Sciatic nerve (tissue), 2 donors: ENCODE results near the gene BSND. TPM values are rescaled to one million over a fixed set of nuclear protein-coding genes. Genes with fewer than 3 reads are reported as not detected.
A peak's percentile ranks its signal among the peaks of the same experiment; 100 is the strongest.

Experiments used
- ATAC-seq: fragments of 200-7000 bp; cut with Tn5 transposase; one replicate; pipeline ENCODE4 v1.9.1; 2020; ENCODE audit warnings: mild to moderate bottlenecking, moderate library complexity
- DNase-seq: peaks from one replicate; pipeline ENCODE4 v3.0.0-alpha.2; 2020; ENCODE audit warnings: low spot score
- intact Hi-C: fragments of 100-400 bp; cut with DNase I; formaldehyde crosslinking; loops from one replicate; pipeline ENCODE4 v1.14.2; 2022
- total RNA-seq: library from RNA; stranded (reverse); fragmentation: NEBNext Ultra II Directional; extraction: Animal tissue kit (Norgen Biotek cat#: 25700); gene quantifications from one replicate; pipeline ENCODE4 v1.2.1, GENCODE V29; 2021
- donor health status: DM: no; HTN: no; CAD: no.
- donor health status: DM: no; HTN: no; CAD: no.

BSND gene
- total RNA-seq, 1 donor from 2014 or later = not detected

DNA sequence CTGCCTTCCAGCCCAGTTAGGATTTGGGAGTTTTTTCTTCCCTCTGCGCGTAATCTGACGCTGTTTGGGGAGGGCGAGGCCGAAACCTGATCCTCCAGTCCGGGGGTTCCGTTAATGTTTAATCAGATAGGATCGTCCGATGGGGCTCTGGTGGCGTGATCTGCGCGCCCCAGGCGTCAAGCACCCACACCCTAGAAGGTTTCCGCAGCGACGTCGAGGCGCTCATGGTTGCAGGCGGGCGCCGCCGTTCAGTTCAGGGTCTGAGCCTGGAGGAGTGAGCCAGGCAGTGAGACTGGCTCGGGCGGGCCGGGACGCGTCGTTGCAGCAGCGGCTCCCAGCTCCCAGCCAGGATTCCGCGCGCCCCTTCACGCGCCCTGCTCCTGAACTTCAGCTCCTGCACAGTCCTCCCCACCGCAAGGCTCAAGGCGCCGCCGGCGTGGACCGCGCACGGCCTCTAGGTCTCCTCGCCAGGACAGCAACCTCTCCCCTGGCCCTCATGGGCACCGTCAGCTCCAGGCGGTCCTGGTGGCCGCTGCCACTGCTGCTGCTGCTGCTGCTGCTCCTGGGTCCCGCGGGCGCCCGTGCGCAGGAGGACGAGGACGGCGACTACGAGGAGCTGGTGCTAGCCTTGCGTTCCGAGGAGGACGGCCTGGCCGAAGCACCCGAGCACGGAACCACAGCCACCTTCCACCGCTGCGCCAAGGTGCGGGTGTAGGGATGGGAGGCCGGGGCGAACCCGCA, 40.8 kb downstream of the BSND start, which contains the start of gene PCSK9:
TSS of gene PCSK9 (plus strand) at position 207 of the 741 bp plus-strand sequence. CDS start at position 497, 290 bp downstream.
- ATAC-seq (peak; percentile 72), DNase-seq (no peak)
- intact Hi-C loops = no loop called here

DNA sequence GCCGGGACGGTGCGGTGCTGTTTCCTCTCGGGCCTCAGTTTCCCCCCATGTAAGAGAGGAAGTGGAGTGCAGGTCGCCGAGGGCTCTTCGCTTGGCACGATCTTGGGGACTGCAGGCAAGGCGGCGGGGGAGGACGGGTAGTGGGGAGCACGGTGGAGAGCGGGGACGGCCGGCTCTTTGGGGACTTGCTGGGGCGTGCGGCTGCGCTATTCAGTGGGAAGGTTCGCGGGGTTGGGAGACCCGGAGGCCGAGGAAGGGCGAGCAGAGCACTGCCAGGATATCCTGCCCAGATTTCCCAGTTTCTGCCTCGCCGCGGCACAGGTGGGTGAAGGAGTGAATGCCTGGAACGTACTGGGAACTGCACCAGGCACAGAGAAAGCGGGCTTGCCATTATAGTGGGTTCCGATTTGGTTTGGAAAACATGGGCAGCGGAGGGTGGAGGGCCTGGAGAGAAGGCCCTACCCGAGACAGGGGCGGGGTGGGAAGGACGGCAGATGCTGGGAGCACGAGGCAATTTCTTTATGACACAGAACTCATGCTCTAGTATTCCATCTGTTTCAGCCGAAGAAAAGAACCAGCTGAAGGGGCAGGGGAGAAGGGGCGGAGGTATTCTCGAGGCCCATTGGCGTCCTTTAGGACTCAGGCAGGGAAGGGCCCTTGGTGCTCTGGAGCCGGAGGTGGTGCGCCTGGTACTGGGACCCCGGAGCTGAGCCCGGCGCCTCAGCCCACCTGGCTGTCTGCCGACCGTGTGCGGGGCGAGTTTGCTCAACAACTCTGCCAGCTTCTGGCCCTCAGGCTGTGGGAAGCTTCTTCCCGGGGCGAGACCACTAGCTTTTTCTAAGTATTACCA, 41.6 kb downstream of the BSND start:
- intact Hi-C loops = no loop called here
- DNase-seq (no peak), ATAC-seq (peak; percentile 28)

DNA sequence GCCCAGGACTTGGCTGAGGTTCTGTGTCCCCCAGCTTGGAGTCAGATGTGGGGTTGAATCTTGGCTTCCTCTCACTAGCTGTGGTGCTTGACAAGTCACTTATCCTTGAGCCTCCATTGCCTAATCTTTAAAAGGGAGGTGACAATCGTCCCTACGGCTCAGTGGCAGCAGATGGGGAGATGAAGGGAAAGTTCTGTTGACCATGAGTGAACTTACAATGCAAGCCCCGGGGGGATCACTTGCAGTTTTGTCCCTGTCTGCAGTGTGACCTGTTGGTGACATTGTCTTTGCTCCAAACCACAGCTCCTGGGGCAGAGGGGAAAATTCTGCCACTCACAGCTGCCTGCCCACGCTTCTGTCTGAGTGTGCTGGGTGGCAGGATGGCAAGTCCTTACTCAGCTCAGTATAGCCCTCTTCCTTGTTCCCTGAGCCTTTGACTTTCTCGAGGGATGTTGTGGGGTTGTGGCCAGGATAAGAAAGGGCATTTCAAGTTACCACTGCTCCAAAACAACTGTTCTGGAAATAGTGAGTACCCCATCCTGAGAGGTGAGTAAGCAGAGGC, 42.3 kb downstream of the BSND start:
- intact Hi-C loops = no loop called here
- ATAC-seq (no peak), DNase-seq (no peak)

DNA sequence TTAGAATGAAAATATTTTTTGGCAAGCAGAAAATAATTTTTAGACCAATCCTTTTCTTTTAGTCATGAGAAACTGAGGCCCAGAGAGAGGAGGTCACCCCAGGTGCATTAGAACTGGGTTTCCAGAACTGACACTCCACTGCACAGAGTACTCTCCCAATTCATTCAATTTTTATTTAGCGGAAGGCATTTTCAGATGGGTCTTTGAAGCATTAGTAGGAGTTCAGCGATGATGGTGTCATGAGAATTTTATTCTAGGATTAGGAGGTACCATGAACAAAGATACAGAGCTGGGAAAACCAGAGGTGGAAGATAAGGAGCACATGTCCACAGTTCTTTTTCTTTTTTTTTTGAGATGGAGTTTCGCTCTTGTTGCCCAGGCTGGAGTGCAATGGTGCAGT, 42.9 kb downstream of the BSND start:
- no peak for DNase-seq
- intact Hi-C loops = no loop called here
- no peak for ATAC-seq

DNA sequence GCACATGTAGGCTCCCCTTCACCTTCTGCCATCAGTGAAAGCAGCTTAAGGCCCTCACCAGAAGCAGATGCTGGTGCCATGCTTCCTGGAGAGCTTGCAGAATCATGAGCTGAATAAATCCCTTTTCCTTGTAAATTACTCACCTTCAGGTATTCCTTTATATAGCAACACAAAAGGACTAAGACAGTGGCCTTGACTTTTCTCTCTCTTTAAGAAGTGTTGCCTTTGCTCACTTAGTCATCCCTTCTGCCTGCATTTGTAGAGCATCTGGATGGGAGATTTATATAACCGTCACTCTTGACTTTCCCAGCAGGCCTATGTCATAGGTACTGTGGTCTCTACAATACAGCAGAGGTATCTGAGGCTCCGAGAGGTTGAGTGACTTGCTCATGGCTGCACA, 44.3 kb downstream of the BSND start:
- DNase-seq (no peak), ATAC-seq (no peak)
- intact Hi-C loops = no loop called here

DNA sequence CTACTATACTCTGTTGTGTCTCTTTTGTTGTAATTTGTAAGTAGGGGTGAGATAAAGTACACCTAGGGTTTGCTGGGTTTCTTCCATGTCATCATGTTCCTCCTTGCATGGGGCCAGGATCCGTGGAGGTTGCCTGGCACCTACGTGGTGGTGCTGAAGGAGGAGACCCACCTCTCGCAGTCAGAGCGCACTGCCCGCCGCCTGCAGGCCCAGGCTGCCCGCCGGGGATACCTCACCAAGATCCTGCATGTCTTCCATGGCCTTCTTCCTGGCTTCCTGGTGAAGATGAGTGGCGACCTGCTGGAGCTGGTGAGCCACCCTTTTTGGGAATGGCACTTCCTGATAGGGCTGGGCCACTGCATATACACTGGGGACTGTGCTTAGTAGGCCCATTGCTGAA, 45.0 kb downstream of the BSND start:
- intact Hi-C loops = no loop called here
- DNase-seq (no peak), ATAC-seq (no peak)

DNA sequence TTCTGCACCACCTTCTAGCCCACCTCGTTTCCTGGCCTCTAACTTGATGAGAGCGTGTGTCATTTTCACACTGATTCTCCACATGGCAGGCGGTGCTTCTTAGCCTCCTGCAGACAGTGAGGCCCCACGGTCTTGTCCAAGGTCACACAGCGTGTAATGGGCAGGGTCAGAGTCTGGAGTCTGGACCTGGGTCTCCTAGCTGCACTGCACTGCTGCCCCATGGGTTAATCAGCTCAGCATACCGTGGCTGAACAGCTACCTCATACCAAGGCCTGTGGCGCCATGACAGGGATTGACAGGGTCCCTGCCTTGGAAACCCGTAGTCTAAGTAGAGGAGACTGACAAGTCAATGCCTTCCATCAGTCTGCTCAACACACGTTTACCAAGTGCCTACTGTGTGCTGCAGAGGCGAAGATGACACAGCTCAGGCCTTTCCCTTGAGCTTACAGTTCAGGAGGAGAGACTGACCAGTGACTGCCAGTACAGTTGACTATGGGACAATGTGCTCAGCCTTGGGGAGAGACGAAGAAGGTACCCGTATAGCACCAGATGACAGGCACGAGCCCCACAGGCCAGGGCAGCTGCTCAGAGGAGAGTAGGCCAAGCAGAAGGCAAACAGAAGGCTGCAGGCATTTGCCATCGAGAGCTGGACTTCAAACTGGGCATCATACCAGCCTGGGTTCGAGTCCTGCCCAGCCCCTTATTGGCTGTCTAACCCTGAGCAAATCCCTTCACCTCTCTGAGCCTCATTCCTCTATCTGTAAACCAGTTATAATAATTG, 46.1 kb downstream of the BSND start:
- no peak for DNase-seq
- ATAC-seq = no peak
- intact Hi-C loops = no loop called here

DNA sequence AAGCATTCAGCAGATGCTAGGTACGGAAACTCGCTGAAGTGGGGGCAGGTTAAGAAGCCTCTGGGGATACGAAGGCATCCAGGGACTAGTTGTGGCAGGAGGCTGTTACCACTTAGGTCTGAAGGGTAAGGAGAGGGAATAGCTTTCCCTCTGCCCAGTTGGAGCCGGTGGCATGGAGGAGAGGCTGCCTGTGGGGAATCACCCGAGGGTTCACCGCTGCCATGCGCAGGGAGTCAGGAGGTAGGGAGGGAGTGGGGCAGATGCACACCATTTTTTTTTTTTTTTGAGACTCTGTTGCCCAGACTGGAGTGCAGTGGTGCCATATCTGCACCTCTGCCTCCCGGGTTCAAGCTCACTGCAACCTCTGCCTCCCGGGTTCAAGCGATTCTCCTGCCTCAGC, 46.7 kb downstream of the BSND start:
- no peak for ATAC-seq
- DNase-seq = no peak

DNA sequence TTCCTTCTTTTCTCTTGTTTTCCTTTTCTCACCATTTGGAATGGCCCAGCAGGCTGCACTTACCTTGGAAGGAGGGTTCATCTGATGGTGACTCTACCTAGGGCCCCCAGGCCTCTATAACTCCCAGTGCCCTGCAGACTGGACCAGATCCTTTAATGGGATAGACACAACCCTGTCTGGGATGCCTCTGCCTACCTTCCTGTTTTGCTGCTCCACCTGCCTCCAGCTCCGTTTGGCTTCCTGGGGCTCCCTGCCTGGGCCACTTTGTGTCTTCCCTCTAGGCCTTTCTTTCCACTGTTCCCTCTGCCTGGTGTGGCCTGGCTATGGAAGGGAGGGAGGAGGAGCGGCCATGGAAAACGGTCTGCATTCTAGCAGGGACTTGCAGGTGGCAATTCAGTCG, 48.1 kb downstream of the BSND start:
- DNase-seq (no peak), ATAC-seq (no peak)
- intact Hi-C loops = no loop called here

More for the DNA sequence above, 46.7 kb downstream of the BSND start:
- intact Hi-C loops = no loop called here

DNA sequence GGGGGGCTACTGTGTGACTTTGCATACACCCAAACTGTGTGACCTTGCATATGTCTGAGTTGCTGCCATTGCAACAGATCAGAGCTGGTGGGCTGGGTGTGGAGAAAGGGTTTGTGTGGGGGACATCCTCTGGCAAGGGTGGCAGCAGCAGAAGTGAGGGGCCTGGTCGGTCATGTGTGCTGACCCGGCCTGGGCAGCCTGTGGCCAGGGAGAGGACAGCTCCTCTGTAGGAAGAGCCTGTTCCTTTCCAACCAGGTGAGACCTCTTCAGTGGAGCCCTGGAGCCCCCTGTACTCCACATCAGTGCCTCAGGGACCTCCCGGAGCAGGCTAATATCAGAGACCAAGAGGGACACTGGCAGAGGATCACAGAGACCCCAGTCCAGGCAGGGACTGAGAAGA, 48.9 kb downstream of the BSND start:
- intact Hi-C loops = no loop called here
- ATAC-seq = no peak
- DNase-seq = no peak

DNA sequence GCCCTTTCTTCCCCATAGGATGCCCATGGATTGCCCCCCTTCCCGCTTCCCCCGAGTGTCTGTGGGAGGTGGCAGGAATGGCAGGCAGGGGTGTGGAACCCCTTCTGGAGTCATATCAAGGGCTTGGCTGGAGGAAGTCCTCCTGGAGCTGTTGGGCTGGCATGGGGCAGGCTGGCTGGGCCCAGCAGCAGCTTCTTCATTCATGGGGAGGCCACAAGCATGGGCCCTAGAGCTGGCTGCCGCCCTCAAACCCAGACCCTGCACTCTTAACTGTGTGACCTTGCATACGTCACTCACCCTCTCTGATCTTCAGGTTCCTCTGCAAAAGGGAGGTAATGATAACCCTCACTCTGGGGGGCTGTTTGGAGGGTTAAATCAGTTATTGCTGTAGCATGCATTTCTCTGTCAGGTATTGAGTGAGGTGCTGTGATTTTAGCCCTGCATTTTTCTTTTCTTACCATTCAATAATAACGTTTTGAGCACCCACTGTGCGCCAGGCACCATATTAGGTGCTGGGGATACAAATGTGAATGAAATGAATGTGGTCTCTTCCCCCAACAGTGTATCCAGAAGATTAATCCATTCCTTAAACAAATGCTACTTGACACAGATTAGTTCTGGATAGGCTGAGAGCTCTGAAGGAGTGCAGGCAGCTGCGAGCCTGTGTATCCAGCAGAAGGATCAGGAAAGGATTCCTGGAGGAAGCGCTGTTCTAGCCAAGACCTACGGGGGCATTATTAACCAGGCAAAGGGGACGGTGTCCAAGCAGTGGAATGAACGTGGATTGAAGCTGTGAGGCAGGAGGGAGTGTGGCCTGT, 49.9 kb downstream of the BSND start:
- intact Hi-C loops = no loop called here
- DNase-seq (no peak), ATAC-seq (no peak)

DNA sequence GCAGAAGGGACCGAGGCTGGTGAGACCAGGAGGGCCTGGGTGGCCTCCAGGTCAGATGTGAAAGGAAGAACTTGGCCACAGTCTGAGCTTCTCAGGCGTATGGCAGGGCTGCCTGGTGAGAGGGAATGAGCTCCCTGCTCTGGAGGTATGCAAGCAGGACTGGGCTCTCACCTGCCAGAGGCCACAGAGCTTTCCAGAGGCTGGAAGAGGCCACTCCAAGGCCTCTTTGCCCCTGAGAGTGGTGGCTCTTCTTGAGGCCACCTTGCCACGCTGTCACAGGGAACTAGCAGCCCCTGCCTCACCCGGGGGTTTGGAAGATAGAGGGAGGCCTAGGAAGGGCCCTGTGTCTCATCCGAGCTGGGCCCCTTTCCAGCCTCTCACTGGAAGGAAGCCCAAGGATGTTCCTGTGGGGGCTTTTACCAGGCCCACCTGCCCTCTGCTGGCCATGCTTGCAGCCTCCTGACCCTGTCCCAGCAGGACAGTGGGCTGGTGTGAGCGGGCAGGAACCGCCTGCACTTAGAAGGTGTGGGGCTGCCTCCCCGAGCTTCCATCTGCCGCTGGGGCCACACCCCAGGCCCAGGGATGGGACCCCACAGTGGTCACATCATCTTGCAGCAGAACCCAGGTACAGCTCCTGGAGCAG, 50.7 kb downstream of the BSND start:
- intact Hi-C loops = no loop called here
- DNase-seq (peak; percentile 42), ATAC-seq (no peak)

DNA sequence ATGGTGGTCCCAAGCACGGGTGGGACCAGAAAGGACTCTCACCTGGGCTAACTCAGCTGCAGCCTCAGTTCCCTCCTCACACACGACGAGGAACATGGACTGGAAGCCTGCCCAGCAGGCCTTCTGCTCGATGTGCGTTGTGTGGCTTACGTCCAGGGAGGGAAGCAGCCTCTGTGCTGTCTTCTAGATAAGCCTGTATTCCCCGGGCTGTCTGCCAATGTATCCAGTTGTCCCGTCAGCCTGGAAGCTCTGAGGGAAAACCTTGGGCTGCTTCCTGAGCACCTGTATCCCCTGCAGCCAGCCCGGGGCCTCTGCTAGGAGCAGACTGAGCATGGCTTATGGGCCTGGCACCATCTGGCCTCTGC, 51.2 kb downstream of the BSND start:
- DNase-seq (peak; percentile 53), ATAC-seq (peak; percentile 12)
- intact Hi-C loops = no loop called here

DNA sequence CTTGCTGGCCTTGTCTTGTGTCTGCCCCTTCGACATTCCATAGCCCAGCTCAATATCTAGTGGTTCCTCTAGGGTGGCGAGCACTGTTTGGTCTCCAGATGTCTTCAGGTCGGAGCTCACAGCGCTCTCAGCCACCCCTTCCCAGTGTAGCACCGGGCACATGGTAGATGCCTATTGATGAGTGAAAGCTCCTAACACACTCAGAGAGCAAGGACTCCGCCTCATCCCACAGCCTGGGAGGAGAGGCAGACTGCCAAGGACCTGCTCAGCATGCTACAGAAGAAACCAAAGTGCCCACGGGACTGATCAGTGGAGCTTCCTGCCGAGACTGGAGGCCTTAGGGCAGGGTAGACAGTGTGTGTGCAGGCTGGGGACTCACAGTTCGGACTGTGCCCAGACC, 51.5 kb downstream of the BSND start:
- intact Hi-C loops = no loop called here
- ATAC-seq (peak; percentile 58), DNase-seq (peak; percentile 61)

DNA sequence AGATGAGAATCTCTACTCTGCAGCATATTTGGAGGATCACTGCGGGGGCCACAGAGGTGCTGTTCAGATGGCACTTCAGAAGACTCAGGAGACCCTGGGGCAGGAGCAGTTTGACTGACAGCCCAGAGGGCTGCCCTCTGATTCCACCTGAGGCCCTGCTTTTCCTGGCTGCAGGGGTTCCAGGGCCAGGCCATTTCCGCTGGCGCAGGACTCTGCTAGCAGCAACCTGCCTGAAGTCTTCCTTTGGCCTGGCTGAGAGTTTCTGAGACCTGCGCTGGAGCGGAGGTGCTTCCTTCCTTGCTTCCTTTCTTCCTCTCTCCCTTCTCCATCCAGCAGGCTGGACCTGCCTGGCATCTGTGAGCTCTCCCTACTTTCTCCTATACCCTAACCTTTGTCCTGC, 52.4 kb downstream of the BSND start:
- intact Hi-C loops = no loop called here
- peak; percentile 40 for DNase-seq

DNA sequence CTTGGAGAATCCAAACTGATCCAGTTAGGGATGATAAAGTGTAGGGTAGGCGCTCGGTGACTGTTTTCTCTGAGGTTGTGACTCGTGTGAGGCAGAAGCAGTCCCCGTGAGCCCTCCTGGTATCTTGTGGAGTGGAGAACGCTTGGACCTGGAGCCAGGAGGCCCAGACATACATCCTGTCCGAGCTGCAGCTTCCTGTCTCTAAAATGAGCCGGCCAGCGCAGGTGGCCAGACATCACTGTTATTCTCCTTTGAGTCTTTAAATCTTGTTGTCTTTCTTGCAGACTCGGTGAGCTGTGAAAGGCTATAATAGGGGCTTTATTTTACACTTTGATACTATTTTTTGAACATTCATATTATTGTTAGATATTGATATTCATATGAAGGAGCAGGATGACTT, 52.9 kb downstream of the BSND start:
- intact Hi-C loops = no loop called here
- ATAC-seq = no peak
- DNase-seq = peak; percentile 33

More for the DNA sequence above, 52.4 kb downstream of the BSND start:
- no peak for ATAC-seq

DNA sequence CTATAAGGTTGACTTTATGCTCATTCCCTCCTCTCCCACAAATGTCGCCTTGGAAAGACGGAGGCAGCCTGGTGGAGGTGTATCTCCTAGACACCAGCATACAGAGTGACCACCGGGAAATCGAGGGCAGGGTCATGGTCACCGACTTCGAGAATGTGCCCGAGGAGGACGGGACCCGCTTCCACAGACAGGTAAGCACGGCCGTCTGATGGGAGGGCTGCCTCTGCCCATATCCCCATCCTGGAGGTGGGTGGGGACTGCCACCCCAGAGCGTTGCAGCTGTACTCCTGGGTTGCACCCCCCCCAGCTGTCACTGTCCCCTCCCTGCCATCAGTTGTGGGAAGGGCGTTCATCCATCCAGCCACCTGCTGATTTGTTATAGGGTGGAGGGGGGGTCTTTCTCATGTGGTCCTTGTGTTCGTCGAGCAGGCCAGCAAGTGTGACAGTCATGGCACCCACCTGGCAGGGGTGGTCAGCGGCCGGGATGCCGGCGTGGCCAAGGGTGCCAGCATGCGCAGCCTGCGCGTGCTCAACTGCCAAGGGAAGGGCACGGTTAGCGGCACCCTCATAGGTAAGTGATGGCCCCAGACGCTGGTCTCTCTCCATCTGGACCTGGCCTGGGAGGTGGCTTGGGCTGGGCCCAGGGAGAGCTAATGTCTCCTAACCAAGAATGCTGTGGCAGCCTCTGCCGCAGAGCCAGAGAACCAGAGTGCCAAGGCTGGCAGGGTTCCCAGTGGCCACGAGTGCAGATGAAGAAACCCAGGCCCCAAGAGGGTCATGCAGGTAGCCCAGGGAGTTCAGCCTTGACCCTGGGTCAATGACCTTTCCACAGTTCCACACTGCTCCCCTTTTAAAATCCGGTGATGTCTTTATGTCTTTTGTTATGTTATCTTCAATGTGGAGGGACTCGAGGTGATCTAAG, 53.7 kb downstream of the BSND start:
- no peak for ATAC-seq
- intact Hi-C loops = no loop called here
- peak; percentile 52 for DNase-seq
